ENCODE results near the gene HOXC5.
A peak's percentile ranks its signal among the peaks of the same experiment; 100 is the strongest.

Gene HOXC5

DNA sequence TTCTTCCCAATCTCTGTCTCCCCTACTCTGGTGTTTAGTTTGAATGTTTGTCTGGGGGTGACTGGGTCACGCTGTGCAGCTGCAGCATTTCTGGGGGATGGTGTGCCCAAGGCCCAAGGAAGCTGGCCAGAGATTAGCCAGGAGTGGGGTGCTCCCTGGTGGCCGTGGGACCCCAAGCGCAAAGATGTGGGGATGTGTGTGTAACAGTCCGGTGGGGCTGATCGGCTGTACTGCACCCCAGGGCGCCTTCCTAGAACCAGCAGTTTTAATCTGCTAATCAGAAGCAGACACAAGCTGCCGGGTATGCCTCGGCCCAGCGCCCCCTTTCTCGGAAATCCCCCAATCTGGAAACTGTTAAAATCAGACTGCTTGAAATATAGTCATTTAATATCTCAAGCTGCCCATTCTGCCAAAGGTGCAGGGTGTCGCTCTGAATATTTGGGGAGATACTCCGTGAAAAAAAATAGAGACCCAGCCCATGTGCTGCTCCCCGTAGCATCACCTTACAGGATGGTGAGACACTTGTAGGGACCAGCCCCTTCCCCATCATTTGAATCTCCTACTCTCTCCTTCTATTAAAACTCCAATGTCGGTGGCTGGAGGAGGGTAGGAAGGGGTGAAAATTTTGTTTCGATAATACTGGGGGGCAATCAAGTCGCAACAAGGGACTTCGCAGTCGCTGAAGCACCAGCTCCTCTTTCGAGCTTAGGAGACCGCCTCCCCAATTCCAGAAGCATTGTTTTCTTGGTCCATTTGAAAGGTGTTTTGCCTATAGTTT, 28.6 kb upstream of the HOXC5 start:
- H3K36me3 ChIP-seq (ENCODE audit: control insufficient read depth in 4 of 4, insufficient read depth in 4 of 4, low read length in 3 of 4): no peaks in the 10 kb centered on the region
- H3K4me3 ChIP-seq (ENCODE audit: control insufficient read depth in 1 of 7, extremely low read depth in 1 of 7, insufficient read depth in 4 of 7, low read depth in 2 of 7, low read length in 6 of 7): no peak overlapping the region
- CTCF ChIA-PET: interaction anchor here (0.7 to 6.7 kb wide), 11 partner anchors 13 to 211 kb away, joined by 3 to 101 read pairs (median 5); partner anchors contain the start of gene HOXC12
- no peak overlapping the region for H3K27ac ChIP-seq (ENCODE audit: insufficient read depth in 1 of 2, low read depth in 1 of 2, low read length in 2 of 2, poor library complexity in 1 of 2, severe bottlenecking in 2 of 2)
- WGBS (ENCODE audit: insufficient coverage): 26% methylated on average over 14 of the region's 20 CpGs
- H3K4me1 ChIP-seq (ENCODE audit: control extremely low read depth in 1 of 4, control insufficient read depth in 4 of 4, insufficient read depth in 4 of 4, low read length in 3 of 4): peaks cover 0 to 21% (median 11%) of the 10 kb centered on the region in 4 experiments
- H3K9me3 ChIP-seq (ENCODE audit: control extremely low read depth in 1 of 5, control insufficient read depth in 4 of 5, insufficient read depth in 2 of 5, low read depth in 1 of 5, low read length in 4 of 5): no peaks in the 10 kb centered on the region
- peaks cover 12 to 98% (median 60%) of the 10 kb centered on the region in 5 experiments for H3K27me3 ChIP-seq (replicated peaks in 2 of 5; ENCODE audit: control insufficient read depth in 4 of 5, insufficient read depth in 5 of 5, low read length in 4 of 5)
- peak in 1 of 3 donors; percentile 44 for DNase-seq
- POLR2A ChIA-PET: no interaction called here

DNA sequence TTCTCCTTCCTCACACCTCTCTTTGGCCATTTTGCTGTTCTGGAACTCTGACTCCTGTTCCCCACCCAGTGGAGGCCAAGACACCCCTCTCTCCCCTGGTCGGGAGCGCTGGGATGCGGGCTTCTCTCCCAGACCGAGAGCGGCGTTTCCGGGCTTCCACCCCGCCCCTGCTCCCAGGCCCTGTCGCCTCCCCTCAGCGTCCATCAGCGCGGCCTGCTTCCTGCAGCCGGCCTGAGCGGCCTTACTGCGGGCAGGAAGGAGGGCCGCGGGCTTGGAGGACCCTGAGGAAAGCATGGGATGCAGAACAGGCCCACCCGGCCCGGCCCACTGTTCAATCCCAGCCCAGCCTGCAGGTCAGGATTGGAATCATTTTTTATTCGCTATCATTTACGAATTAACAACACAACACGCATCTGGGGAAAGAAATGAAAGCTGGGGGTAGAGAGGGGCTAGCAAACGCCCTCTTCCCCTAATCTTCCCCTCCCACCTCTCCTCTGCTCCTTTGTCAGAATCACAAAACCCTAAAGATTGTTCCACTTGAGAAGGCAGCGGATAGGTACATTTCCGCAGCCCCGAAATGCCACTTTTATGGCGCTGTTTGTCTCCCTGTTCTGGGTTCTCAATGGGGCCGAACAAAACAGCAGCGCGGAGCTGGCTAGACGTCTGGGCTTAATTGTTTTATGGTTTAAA, 27.9 kb upstream of the HOXC5 start:
- peaks cover 0 to 19% (median 10%) of the 10 kb centered on the region in 4 experiments for H3K4me1 ChIP-seq (ENCODE audit: control extremely low read depth in 1 of 4, control insufficient read depth in 4 of 4, insufficient read depth in 4 of 4, low read length in 3 of 4)
- ChIA-PET CTCF (interaction anchor here (1.0 to 6.7 kb wide), 11 partner anchors 17 to 210 kb away, joined by 3 to 101 read pairs (median 6); partner anchors contain the start of gene HOXC12), POLR2A (no interaction called here)
- H3K36me3 ChIP-seq (ENCODE audit: control insufficient read depth in 4 of 4, insufficient read depth in 4 of 4, low read length in 3 of 4): no peaks in the 10 kb centered on the region
- no peak overlapping the region for H3K27ac ChIP-seq (ENCODE audit: insufficient read depth in 1 of 2, low read depth in 1 of 2, low read length in 2 of 2, poor library complexity in 1 of 2, severe bottlenecking in 2 of 2)
- WGBS (ENCODE audit: insufficient coverage): 5% methylated on average over 25 of the region's 31 CpGs
- H3K9me3 ChIP-seq (ENCODE audit: control extremely low read depth in 1 of 5, control insufficient read depth in 4 of 5, insufficient read depth in 2 of 5, low read depth in 1 of 5, low read length in 4 of 5): no peaks in the 10 kb centered on the region
- no peak for DNase-seq
- H3K4me3 ChIP-seq (ENCODE audit: control insufficient read depth in 1 of 7, extremely low read depth in 1 of 7, insufficient read depth in 4 of 7, low read depth in 2 of 7, low read length in 6 of 7): no peak overlapping the region
- peaks cover 12 to 98% (median 63%) of the 10 kb centered on the region in 5 experiments for H3K27me3 ChIP-seq (replicated peaks in 2 of 5; ENCODE audit: control insufficient read depth in 4 of 5, insufficient read depth in 5 of 5, low read length in 4 of 5)

DNA sequence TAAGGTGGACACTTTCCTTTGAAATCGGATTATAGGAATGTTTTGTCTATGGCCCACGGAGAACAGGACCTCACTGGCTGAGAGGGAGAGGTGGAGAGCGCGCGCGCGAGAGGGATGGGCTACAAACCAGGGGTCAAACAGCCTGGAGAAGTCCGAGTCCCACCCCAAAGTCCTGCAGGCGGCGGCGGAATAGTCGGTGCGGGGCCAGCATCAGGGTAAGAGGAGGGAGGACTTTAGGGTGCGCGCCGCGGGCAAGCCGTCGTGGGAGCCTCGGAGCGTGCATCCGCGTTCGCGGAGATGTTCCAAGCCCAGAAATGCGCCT, 27.4 kb upstream of the HOXC5 start:
- H3K4me1 ChIP-seq (ENCODE audit: control extremely low read depth in 1 of 4, control insufficient read depth in 4 of 4, insufficient read depth in 4 of 4, low read length in 3 of 4): peaks cover 0 to 13% (median 8%) of the 10 kb centered on the region in 4 experiments

DNA sequence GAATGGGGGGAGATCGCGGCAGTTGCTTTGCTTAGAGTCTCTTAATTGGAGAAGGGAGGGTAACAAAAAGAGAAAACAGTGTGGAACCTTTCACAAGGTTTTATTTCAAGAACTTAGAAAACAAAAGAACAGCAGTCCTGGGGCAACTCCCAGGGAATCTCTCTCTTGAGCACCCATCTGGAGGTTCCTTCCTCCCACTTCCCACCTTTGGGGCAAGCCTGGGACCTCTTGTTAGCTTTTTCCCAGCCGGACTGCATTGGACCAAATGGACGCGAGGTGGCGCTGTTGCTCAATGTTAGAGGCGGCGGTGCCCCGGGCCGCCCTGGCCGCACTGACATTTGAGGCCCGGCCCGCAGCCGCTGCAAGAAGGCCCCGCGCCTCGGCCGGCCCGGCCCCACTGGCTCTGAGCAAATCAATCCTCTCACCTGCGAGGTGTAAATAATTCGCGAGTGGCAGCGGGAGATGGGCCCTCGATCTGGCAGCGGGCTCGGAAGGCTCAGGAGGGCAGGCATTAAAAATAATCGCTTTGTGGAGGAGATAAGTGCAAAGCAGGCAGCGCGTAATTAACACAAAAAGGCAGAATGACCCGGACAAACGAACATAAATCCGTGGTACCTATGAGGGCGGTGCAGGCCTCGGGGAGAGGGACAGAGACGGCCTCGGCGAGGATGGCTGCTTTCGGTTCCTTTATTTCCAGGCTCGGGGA, 26.8 kb upstream of the HOXC5 start:
- Histone ChIP-seq H3K9me3 (ENCODE audit: control extremely low read depth in 1 of 5, control insufficient read depth in 4 of 5, insufficient read depth in 2 of 5, low read depth in 1 of 5, low read length in 4 of 5) (no peaks in the 10 kb centered on the region), H3K4me3 (ENCODE audit: control insufficient read depth in 1 of 7, extremely low read depth in 1 of 7, insufficient read depth in 4 of 7, low read depth in 2 of 7, low read length in 6 of 7) (peak overlapping the region in 4 of 7 experiments; percentile 32 to 72 (median 60))

More for the DNA sequence above, 27.4 kb upstream of the HOXC5 start:
- H3K27me3 ChIP-seq (replicated peaks in 2 of 5; ENCODE audit: control insufficient read depth in 4 of 5, insufficient read depth in 5 of 5, low read length in 4 of 5): peaks cover 14 to 98% (median 64%) of the 10 kb centered on the region in 5 experiments
- POLR2A ChIA-PET: no interaction called here
- no peak for DNase-seq
- no peaks in the 10 kb centered on the region for H3K9me3 ChIP-seq (ENCODE audit: control extremely low read depth in 1 of 5, control insufficient read depth in 4 of 5, insufficient read depth in 2 of 5, low read depth in 1 of 5, low read length in 4 of 5)
- no peak overlapping the region for H3K4me3 ChIP-seq (ENCODE audit: control insufficient read depth in 1 of 7, extremely low read depth in 1 of 7, insufficient read depth in 4 of 7, low read depth in 2 of 7, low read length in 6 of 7)
- no peak overlapping the region for H3K27ac ChIP-seq (ENCODE audit: insufficient read depth in 1 of 2, low read depth in 1 of 2, low read length in 2 of 2, poor library complexity in 1 of 2, severe bottlenecking in 2 of 2)
- CTCF ChIA-PET: interaction anchor here (1.0 to 6.7 kb wide), 8 partner anchors 18 to 209 kb away, joined by 4 to 101 read pairs (median 8); no protein-coding TSS in a partner anchor
- 5% methylated on average over 26 of the region's 26 CpGs for WGBS (ENCODE audit: insufficient coverage)
- no peaks in the 10 kb centered on the region for H3K36me3 ChIP-seq (ENCODE audit: control insufficient read depth in 4 of 4, insufficient read depth in 4 of 4, low read length in 3 of 4)

DNA sequence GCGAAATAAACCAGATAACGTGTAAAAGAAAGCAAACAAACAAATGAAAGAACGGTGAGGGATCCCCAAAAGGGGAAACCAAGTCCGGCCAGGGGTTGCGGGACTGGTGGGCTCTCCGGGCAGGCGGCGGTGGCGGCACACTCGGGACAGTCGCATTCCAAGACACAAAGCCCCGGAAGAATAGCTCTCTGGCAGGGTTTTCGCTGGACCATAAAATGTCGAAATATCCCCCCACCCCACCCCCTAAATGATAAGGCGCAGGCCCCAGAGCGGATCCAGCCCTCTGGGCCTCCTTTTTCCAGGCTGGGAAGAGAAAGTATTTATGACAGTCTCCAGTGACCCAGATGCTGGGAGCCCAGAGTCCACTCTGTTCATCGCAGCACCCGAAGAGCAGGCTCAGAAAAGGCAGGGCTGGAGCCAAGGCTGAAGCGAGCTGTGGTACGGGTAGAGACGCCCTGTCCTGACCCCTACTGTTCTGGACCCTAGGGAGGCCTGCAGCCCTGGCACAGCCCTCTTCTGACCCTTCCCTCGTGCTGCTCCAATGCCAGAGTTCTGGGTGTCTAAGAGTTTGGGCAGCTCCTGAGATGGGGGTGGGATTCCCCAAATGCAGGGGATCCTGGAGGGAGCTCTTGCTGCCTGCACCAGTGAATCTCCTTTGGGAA, 26.2 kb upstream of the HOXC5 start:
- ChIA-PET CTCF (interaction anchor here (0.6 to 6.7 kb wide), 16 partner anchors 9 to 208 kb away, joined by 3 to 101 read pairs (median 6); partner anchors contain the start of genes HOXC10 and HOXC5), POLR2A (interaction anchor here (1.2 kb wide), 1 partner anchor 201 kb away, joined by 3 read pairs; no protein-coding TSS in a partner anchor)
- H3K27me3 ChIP-seq (replicated peaks in 2 of 5; ENCODE audit: control insufficient read depth in 4 of 5, insufficient read depth in 5 of 5, low read length in 4 of 5): peaks cover 17 to 98% (median 65%) of the 10 kb centered on the region in 5 experiments
- H3K4me3 ChIP-seq (ENCODE audit: control insufficient read depth in 1 of 7, extremely low read depth in 1 of 7, insufficient read depth in 4 of 7, low read depth in 2 of 7, low read length in 6 of 7): peak overlapping the region in 4 of 7 experiments; percentile 32 to 72 (median 60)
- H3K36me3 ChIP-seq (ENCODE audit: control insufficient read depth in 4 of 4, insufficient read depth in 4 of 4, low read length in 3 of 4): no peaks in the 10 kb centered on the region
- H3K4me1 ChIP-seq (ENCODE audit: control extremely low read depth in 1 of 4, control insufficient read depth in 4 of 4, insufficient read depth in 4 of 4, low read length in 3 of 4): peaks cover 0 to 13% (median 8%) of the 10 kb centered on the region in 4 experiments
- no peaks in the 10 kb centered on the region for H3K9me3 ChIP-seq (ENCODE audit: control extremely low read depth in 1 of 5, control insufficient read depth in 4 of 5, insufficient read depth in 2 of 5, low read depth in 1 of 5, low read length in 4 of 5)
- no peak for DNase-seq
- no peak overlapping the region for H3K27ac ChIP-seq (ENCODE audit: insufficient read depth in 1 of 2, low read depth in 1 of 2, low read length in 2 of 2, poor library complexity in 1 of 2, severe bottlenecking in 2 of 2)
- WGBS (ENCODE audit: insufficient coverage): 4% methylated on average over 14 of the region's 22 CpGs

More for the DNA sequence above, 26.8 kb upstream of the HOXC5 start:
- H3K27ac ChIP-seq (ENCODE audit: insufficient read depth in 1 of 2, low read depth in 1 of 2, low read length in 2 of 2, poor library complexity in 1 of 2, severe bottlenecking in 2 of 2): no peak overlapping the region
- no peaks in the 10 kb centered on the region for H3K36me3 ChIP-seq (ENCODE audit: control insufficient read depth in 4 of 4, insufficient read depth in 4 of 4, low read length in 3 of 4)
- ChIA-PET POLR2A (interaction anchor here (1.2 kb wide), 1 partner anchor 202 kb away, joined by 3 read pairs; no protein-coding TSS in a partner anchor), CTCF (interaction anchor here (1.0 to 6.7 kb wide), 11 partner anchors 10 to 209 kb away, joined by 4 to 101 read pairs (median 8); no protein-coding TSS in a partner anchor)
- under 1% methylated on average over 37 of the region's 39 CpGs for WGBS (ENCODE audit: insufficient coverage)
- H3K27me3 ChIP-seq (replicated peaks in 2 of 5; ENCODE audit: control insufficient read depth in 4 of 5, insufficient read depth in 5 of 5, low read length in 4 of 5): peaks cover 15 to 98% (median 67%) of the 10 kb centered on the region in 5 experiments
- DNase-seq: peak; percentile 73 to 80 (median 79)
- peaks cover 0 to 13% (median 8%) of the 10 kb centered on the region in 4 experiments for H3K4me1 ChIP-seq (ENCODE audit: control extremely low read depth in 1 of 4, control insufficient read depth in 4 of 4, insufficient read depth in 4 of 4, low read length in 3 of 4)

DNA sequence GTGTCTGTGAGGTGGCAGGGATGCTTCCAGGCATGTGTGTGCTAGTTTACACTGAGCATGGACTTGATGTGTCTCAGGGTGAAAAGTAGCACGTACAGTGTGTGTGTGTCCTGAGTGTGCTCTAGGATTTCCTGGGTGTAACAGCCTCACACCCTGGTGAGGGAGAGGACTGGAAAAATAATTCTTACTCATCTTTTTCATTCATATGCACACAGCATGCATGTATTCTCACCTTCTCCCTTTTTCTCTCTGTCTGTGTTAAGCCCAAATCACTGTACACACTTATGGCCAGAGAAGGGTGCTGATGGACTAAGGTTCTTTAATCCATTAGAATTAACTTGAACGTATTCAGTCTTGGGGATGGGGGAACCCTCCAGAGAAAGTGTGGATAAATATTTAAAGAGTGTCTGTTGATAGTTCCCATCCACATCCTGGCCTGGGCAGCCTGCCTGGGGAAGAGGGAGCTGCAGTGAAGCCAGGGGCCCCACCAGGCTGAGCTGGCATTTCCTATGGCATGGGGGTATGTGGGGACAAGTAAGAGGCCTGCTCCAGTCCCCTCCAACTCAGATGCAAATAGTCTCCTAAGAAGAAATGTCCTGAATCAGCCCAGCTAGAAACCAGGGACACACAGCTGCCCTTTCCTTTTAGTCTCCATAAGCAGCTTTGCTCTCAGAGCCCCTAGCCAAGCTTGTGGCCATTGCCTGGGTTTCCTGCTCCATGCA, 25.2 kb upstream of the HOXC5 start:
- H3K4me3 ChIP-seq (ENCODE audit: control insufficient read depth in 1 of 7, extremely low read depth in 1 of 7, insufficient read depth in 4 of 7, low read depth in 2 of 7, low read length in 6 of 7): no peak overlapping the region
- H3K4me1 ChIP-seq (ENCODE audit: control extremely low read depth in 1 of 4, control insufficient read depth in 4 of 4, insufficient read depth in 4 of 4, low read length in 3 of 4): peaks cover 0 to 13% (median 8%) of the 10 kb centered on the region in 4 experiments
- ChIA-PET CTCF (interaction anchor here (0.7 to 6.7 kb wide), 14 partner anchors 8 to 207 kb away, joined by 3 to 101 read pairs (median 6); partner anchors contain the start of genes HOXC10 and HOXC5), POLR2A (interaction anchor here (1.2 kb wide), 1 partner anchor 200 kb away, joined by 3 read pairs; no protein-coding TSS in a partner anchor)
- no peak overlapping the region for H3K27ac ChIP-seq (ENCODE audit: insufficient read depth in 1 of 2, low read depth in 1 of 2, low read length in 2 of 2, poor library complexity in 1 of 2, severe bottlenecking in 2 of 2)
- no peak for DNase-seq
- no CpG with 5 or more reads among the region's 2 CpGs for WGBS (ENCODE audit: insufficient coverage)
- H3K36me3 ChIP-seq (ENCODE audit: control insufficient read depth in 4 of 4, insufficient read depth in 4 of 4, low read length in 3 of 4): no peaks in the 10 kb centered on the region
- H3K27me3 ChIP-seq (replicated peaks in 2 of 5; ENCODE audit: control insufficient read depth in 4 of 5, insufficient read depth in 5 of 5, low read length in 4 of 5): peaks cover 14 to 98% (median 69%) of the 10 kb centered on the region in 5 experiments
- no peaks in the 10 kb centered on the region for H3K9me3 ChIP-seq (ENCODE audit: control extremely low read depth in 1 of 5, control insufficient read depth in 4 of 5, insufficient read depth in 2 of 5, low read depth in 1 of 5, low read length in 4 of 5)
